HL-60 (cell line): ENCODE data around the gene MEF2C.

Source experiments
- GABPA ChIP-seq: IDR thresholded peaks from 2 replicates; pipeline ENCODE4 v1.6.1; 2012; ENCODE audit warnings: low read depth
- POLR2AphosphoS5 ChIP-seq: IDR thresholded peaks from 2 replicates; pipeline ENCODE4 v1.6.1; 2012; ENCODE audit warnings: low read depth
- TF ChIP-seq, protein P1 (sequence below): IDR thresholded peaks from one replicate; pipeline ENCODE4 v1.5.1; 2011; ENCODE audit warnings: low read length, control low read depth, inconsistent platforms; ENCODE audit not compliant: insufficient read depth
- TF ChIP-seq, protein P2 (sequence below): IDR thresholded peaks from 2 replicates; pipeline ENCODE4 v1.6.1; 2012; ENCODE audit warnings: low read depth; ENCODE audit not compliant: insufficient replicate concordance

DNA sequence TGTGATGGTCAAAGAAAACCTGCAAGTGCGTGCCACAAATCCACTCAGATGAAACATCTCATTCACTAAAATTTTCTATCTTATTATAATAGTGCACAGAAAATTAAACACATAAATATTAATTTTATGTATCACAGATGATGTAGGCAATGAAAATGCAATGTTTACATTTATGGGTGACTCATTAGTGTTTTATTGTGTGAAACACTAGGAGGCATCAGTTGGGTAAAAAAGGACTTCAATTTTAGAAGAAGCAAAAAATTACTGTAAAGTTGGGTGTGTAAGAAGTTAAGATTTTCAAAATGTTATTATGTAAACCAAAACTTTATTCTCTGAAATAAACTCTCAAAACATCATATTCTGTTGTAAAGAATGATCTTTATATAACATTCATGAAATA is 4.0 kb downstream of the MEF2C start:
- TF ChIP-seq, protein P1, sequence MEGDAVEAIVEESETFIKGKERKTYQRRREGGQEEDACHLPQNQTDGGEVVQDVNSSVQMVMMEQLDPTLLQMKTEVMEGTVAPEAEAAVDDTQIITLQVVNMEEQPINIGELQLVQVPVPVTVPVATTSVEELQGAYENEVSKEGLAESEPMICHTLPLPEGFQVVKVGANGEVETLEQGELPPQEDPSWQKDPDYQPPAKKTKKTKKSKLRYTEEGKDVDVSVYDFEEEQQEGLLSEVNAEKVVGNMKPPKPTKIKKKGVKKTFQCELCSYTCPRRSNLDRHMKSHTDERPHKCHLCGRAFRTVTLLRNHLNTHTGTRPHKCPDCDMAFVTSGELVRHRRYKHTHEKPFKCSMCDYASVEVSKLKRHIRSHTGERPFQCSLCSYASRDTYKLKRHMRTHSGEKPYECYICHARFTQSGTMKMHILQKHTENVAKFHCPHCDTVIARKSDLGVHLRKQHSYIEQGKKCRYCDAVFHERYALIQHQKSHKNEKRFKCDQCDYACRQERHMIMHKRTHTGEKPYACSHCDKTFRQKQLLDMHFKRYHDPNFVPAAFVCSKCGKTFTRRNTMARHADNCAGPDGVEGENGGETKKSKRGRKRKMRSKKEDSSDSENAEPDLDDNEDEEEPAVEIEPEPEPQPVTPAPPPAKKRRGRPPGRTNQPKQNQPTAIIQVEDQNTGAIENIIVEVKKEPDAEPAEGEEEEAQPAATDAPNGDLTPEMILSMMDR, result no peak
- TF ChIP-seq, protein P2, sequence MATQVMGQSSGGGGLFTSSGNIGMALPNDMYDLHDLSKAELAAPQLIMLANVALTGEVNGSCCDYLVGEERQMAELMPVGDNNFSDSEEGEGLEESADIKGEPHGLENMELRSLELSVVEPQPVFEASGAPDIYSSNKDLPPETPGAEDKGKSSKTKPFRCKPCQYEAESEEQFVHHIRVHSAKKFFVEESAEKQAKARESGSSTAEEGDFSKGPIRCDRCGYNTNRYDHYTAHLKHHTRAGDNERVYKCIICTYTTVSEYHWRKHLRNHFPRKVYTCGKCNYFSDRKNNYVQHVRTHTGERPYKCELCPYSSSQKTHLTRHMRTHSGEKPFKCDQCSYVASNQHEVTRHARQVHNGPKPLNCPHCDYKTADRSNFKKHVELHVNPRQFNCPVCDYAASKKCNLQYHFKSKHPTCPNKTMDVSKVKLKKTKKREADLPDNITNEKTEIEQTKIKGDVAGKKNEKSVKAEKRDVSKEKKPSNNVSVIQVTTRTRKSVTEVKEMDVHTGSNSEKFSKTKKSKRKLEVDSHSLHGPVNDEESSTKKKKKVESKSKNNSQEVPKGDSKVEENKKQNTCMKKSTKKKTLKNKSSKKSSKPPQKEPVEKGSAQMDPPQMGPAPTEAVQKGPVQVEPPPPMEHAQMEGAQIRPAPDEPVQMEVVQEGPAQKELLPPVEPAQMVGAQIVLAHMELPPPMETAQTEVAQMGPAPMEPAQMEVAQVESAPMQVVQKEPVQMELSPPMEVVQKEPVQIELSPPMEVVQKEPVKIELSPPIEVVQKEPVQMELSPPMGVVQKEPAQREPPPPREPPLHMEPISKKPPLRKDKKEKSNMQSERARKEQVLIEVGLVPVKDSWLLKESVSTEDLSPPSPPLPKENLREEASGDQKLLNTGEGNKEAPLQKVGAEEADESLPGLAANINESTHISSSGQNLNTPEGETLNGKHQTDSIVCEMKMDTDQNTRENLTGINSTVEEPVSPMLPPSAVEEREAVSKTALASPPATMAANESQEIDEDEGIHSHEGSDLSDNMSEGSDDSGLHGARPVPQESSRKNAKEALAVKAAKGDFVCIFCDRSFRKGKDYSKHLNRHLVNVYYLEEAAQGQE, result no peak
- TF ChIP-seq POLR2AphosphoS5, result no peak
- no peak for TF ChIP-seq GABPA
